Inflammatory macrophage treated with lipopolysaccharide for 1 hour (primary cell): Measurements from ENCODE around the gene NPC1L1.
"Not testable (repeated sequence)": the region's sequence is repeated elsewhere in the genome, so short reads cannot be mapped to it uniquely, and the experiment has no call there.

ENCODE experiments used
- DNase-seq, 2 donors: peaks; one replicate each; pipeline ENCODE4 v3.0.0-alpha.2; 2020 to 2022

Gene NPC1L1

GRCh38 chr7:44536090-44536489 lies 5.0 kb downstream of the NPC1L1 start:
- no peak for DNase-seq

- no peak for DNase-seq
Observed at GRCh38 chr7:44535348-44536064, 5.6 kb downstream of the NPC1L1 start.

- DNase-seq, result peak; percentile 24 to 58
Observed at GRCh38 chr7:44534501-44534900, 6.6 kb downstream of the NPC1L1 start.

GRCh38 chr7:44534087-44534486 lies 7.0 kb downstream of the NPC1L1 start:
- DNase-seq, result no peak

GRCh38 chr7:44533301-44534055 lies 7.7 kb downstream of the NPC1L1 start:
- no peak for DNase-seq

GRCh38 chr7:44531421-44532380 lies 9.4 kb downstream of the NPC1L1 start:
- no peak for DNase-seq

GRCh38 chr7:44530990-44531389 lies 10.1 kb downstream of the NPC1L1 start:
- no peak for DNase-seq

GRCh38 chr7:44524811-44525388 lies 16.2 kb downstream of the NPC1L1 start:
- no peak for DNase-seq

GRCh38 chr7:44522315-44522714 lies 18.8 kb downstream of the NPC1L1 start:
- no peak for DNase-seq

GRCh38 chr7:44521347-44522095 lies 19.6 kb downstream of the NPC1L1 start:
- DNase-seq, result no peak

- no peak for DNase-seq
Observed at GRCh38 chr7:44520574-44520973, 20.6 kb downstream of the NPC1L1 start.

GRCh38 chr7:44519546-44519945 lies 21.6 kb downstream of the NPC1L1 start:
- no peak for DNase-seq

GRCh38 chr7:44518761-44519160 lies 22.4 kb downstream of the NPC1L1 start:
- DNase-seq, result no peak

GRCh38 chr7:44517175-44517574 lies 24.0 kb downstream of the NPC1L1 start:
- DNase-seq, result no peak

GRCh38 chr7:44515590-44516268 lies 25.4 kb downstream of the NPC1L1 start:
- DNase-seq, result no peak

- DNase-seq, result no peak
Observed at GRCh38 chr7:44512736-44513135, 28.4 kb downstream of the NPC1L1 start.

- DNase-seq, result no peak
Observed at GRCh38 chr7:44511863-44512468, 29.2 kb downstream of the NPC1L1 start.

- DNase-seq, result no peak
Observed at GRCh38 chr7:44511236-44511635, 29.9 kb downstream of the NPC1L1 start.

GRCh38 chr7:44508328-44509030 lies 32.7 kb downstream of the NPC1L1 start:
- DNase-seq, result peak; percentile 25 to 35

- DNase-seq, result not testable (repeated sequence)
Observed at GRCh38 chr7:44506592-44507288, 34.4 kb downstream of the NPC1L1 start.
